Trophoblast cell (in vitro differentiated cells and primary cell): ENCODE data around the gene DDIT4L.
A peak's percentile ranks its signal among the peaks of the same experiment; 100 is the strongest.

Experiments
- DNase-seq, 2 donors: peaks; one replicate each; pipeline ENCODE4 v3.0.0-alpha.2; 2016
- H2AFZ ChIP-seq: 2 replicates; pipeline ENCODE4 v1.6.1; 2013; ENCODE audit warnings: low read length, moderate library complexity, mild to moderate bottlenecking; ENCODE audit not compliant: insufficient read depth, poor library complexity
- H2AK5ac ChIP-seq: 2 replicates; pipeline ENCODE4 v1.6.1; 2013; ENCODE audit warnings: mild to moderate bottlenecking, low read length
- H2BK120ac ChIP-seq: 2 replicates; pipeline ENCODE4 v1.6.1; 2013; ENCODE audit warnings: low read length, mild to moderate bottlenecking, moderate library complexity; ENCODE audit not compliant: insufficient read depth, poor library complexity
- H2BK12ac ChIP-seq: 2 replicates; pipeline ENCODE4 v1.6.1; 2013; ENCODE audit warnings: mild to moderate bottlenecking, low read length, moderate library complexity
- H2BK5ac ChIP-seq: 2 replicates; pipeline ENCODE4 v1.6.1; 2013; ENCODE audit warnings: low read length, low read depth, moderate library complexity, mild to moderate bottlenecking; ENCODE audit not compliant: poor library complexity
- H3K14ac ChIP-seq: 2 replicates; pipeline ENCODE4 v1.6.1; 2013; ENCODE audit warnings: mild to moderate bottlenecking, low read length
- H3K18ac ChIP-seq: 2 replicates; pipeline ENCODE4 v1.6.1; 2013; ENCODE audit warnings: mild to moderate bottlenecking, low read length
- H3K23ac ChIP-seq: 2 replicates; pipeline ENCODE4 v1.6.1; 2013; ENCODE audit warnings: low read length
- H3K27ac ChIP-seq: 2 replicates; pipeline ENCODE4 v1.5.1; 2013; ENCODE audit warnings: low read depth, mild to moderate bottlenecking, inconsistent platforms, low read length, moderate library complexity
- H3K27me3 ChIP-seq: 2 replicates; pipeline ENCODE4 v1.6.1; 2013; ENCODE audit warnings: inconsistent platforms, mild to moderate bottlenecking, low read length, moderate library complexity; ENCODE audit not compliant: insufficient read depth
- H3K36me3 ChIP-seq, 2 experiments: 1 replicate in 1 of 2; 2 replicates in 1 of 2; pipeline ENCODE4 v1.6.1; 2013; ENCODE audit warnings: low read length in 2 of 2, mild to moderate bottlenecking in 2 of 2, moderate library complexity in 1 of 2; ENCODE audit not compliant: insufficient read depth in 2 of 2, control insufficient read depth in 1 of 2
- H3K4ac ChIP-seq: 2 replicates; pipeline ENCODE4 v1.6.1; 2013; ENCODE audit warnings: low read depth, mild to moderate bottlenecking, low read length, moderate library complexity
- H3K4me1 ChIP-seq, 2 experiments: 1 replicate in 1 of 2; 2 replicates in 1 of 2; pipeline ENCODE4 v1.6.1; 2013; ENCODE audit warnings: low read length in 2 of 2, mild to moderate bottlenecking in 2 of 2, moderate library complexity in 1 of 2; ENCODE audit not compliant: insufficient read depth in 2 of 2, control insufficient read depth in 1 of 2
- H3K4me2 ChIP-seq: 2 replicates; pipeline ENCODE4 v1.6.1; 2013; ENCODE audit warnings: inconsistent platforms, mild to moderate bottlenecking, low read length, moderate library complexity
- H3K4me3 ChIP-seq: 2 replicates; pipeline ENCODE4 v1.5.1; 2013; ENCODE audit warnings: mild to moderate bottlenecking, low read depth, low read length, inconsistent platforms
- H3K79me1 ChIP-seq: one replicate; pipeline ENCODE4 v1.6.1; 2013; ENCODE audit warnings: low read length
- H3K79me2 ChIP-seq: 2 replicates; pipeline ENCODE4 v1.6.1; 2013; ENCODE audit warnings: low read length, mild to moderate bottlenecking; ENCODE audit not compliant: control insufficient read depth, insufficient read depth, poor library complexity
- H3K9ac ChIP-seq: 2 replicates; pipeline ENCODE4 v1.6.1; 2013; ENCODE audit warnings: mild to moderate bottlenecking, low read length
- H3K9me3 ChIP-seq: 2 replicates; pipeline ENCODE4 v1.6.1; 2013; ENCODE audit warnings: low read depth, mild to moderate bottlenecking, control low read depth, inconsistent platforms, low read length; ENCODE audit not compliant: insufficient read depth
- H4K12ac ChIP-seq: 2 replicates; pipeline ENCODE4 v1.6.1; 2013; ENCODE audit warnings: low read depth, mild to moderate bottlenecking, low read length, moderate library complexity
- H4K8ac ChIP-seq: 2 replicates; pipeline ENCODE4 v1.6.1; 2013; ENCODE audit warnings: low read depth, mild to moderate bottlenecking, low read length, moderate library complexity
- H4K91ac ChIP-seq: one replicate; pipeline ENCODE4 v1.6.1; 2013; ENCODE audit warnings: low read depth, mild to moderate bottlenecking, low read length, moderate library complexity
- WGBS: extraction: QIAGEN DNeasy Blood & Tissue Kit; methylation state at CpG from one replicate; pipeline ENCODE4 v1.1.7; 2013; ENCODE audit warnings: missing lambda C conversion rate; ENCODE audit not compliant: insufficient read length, insufficient coverage; ENCODE audit errors: extremely low coverage; 5-methylcytosine and 5-hydroxymethylcytosine counted together

DDIT4L gene

GRCh38 chr4:100174985-100175383 lies 15.3 kb downstream of the DDIT4L start:
- Histone ChIP-seq H3K79me1 (no peaks in the 10 kb centered on the region), H2AK5ac (no peak overlapping the region)

DNA sequence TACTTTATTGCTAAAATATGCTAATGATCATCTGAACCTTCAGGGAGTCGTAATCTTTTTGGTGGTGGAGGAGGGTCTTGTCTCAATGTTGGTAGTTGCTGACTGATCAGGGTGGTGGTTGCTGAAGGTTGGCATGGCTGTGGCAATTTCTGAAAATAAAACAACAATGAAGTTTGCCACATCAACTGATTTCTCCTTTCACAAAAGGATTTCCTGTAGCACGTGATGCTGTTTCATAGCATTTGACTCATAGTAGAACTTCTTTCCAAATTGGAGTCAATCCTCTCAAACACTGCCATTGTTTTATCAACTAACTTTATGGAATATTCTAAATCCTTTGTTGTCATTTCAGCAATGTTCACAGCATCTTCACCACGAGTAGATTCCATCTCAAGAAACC lies 19.3 kb downstream of the DDIT4L start:
- Histone ChIP-seq H4K12ac (no peak overlapping the region), H3K4me2 (no peak overlapping the region), H3K79me2 (no peaks in the 10 kb centered on the region), H3K9ac (no peak overlapping the region), H3K27ac (no peak overlapping the region), H2BK5ac (no peak overlapping the region), H3K23ac (no peak overlapping the region), H3K4me1 (no peaks in the 10 kb centered on the region), H3K79me1 (no peaks in the 10 kb centered on the region), H3K4me3 (no peak overlapping the region), H3K9me3 (no peaks in the 10 kb centered on the region), H2AFZ (no peak overlapping the region), H3K4ac (no peak overlapping the region), H4K8ac (no peak overlapping the region), H2BK120ac (no peak overlapping the region), H3K18ac (no peak overlapping the region), H3K14ac (no peak overlapping the region), H3K27me3 (no peaks in the 10 kb centered on the region), H2BK12ac (no peak overlapping the region), H2AK5ac (no peak overlapping the region), H4K91ac (no peak overlapping the region), H3K36me3 (no peaks in the 10 kb centered on the region)
- WGBS, result no CpG with 5 or more reads among the region's 3 CpGs
- no peak for DNase-seq

More at GRCh38 chr4:100174985-100175383, 15.3 kb downstream of the DDIT4L start:
- no peak overlapping the region for H3K9ac ChIP-seq
- H3K4me3 ChIP-seq, result no peak overlapping the region
- no peak overlapping the region for H3K14ac ChIP-seq
- no peak for DNase-seq
- H3K27ac ChIP-seq, result no peak overlapping the region
- H3K4ac ChIP-seq, result no peak overlapping the region
- no peak overlapping the region for H4K8ac ChIP-seq
- H3K4me2 ChIP-seq, result no peak overlapping the region
- no peak overlapping the region for H4K91ac ChIP-seq
- no peak overlapping the region for H2BK12ac ChIP-seq
- no peaks in the 10 kb centered on the region for H3K27me3 ChIP-seq
- WGBS, result no CpG with 5 or more reads among the region's 3 CpGs
- H2BK5ac ChIP-seq, result no peak overlapping the region
- no peak overlapping the region for H2BK120ac ChIP-seq
- no peak overlapping the region for H3K18ac ChIP-seq
- no peak overlapping the region for H4K12ac ChIP-seq
- no peaks in the 10 kb centered on the region for H3K36me3 ChIP-seq
- H3K23ac ChIP-seq, result no peak overlapping the region
- no peak overlapping the region for H2AFZ ChIP-seq
- H3K4me1 ChIP-seq, result no peaks in the 10 kb centered on the region
- no peaks in the 10 kb centered on the region for H3K79me2 ChIP-seq
- H3K9me3 ChIP-seq, result no peaks in the 10 kb centered on the region

GRCh38 chr4:100169491-100170485 lies 20.5 kb downstream of the DDIT4L start:
- Histone ChIP-seq H2BK5ac (no peak overlapping the region), H3K4me1 (no peaks in the 10 kb centered on the region), H3K9ac (no peak overlapping the region), H3K23ac (no peak overlapping the region), H3K79me1 (no peaks in the 10 kb centered on the region), H3K79me2 (no peaks in the 10 kb centered on the region), H2AFZ (no peak overlapping the region), H4K8ac (no peak overlapping the region), H3K14ac (no peak overlapping the region), H2AK5ac (no peak overlapping the region), H3K4me2 (no peak overlapping the region), H4K91ac (no peak overlapping the region), H3K27me3 (no peaks in the 10 kb centered on the region), H3K27ac (no peak overlapping the region), H3K4me3 (no peak overlapping the region), H2BK12ac (no peak overlapping the region), H3K4ac (no peak overlapping the region), H3K36me3 (no peaks in the 10 kb centered on the region), H3K18ac (no peak overlapping the region), H3K9me3 (no peaks in the 10 kb centered on the region), H2BK120ac (no peak overlapping the region), H4K12ac (no peak overlapping the region)
- DNase-seq, result no peak
- no CpG with 5 or more reads among the region's 4 CpGs for WGBS

DNA sequence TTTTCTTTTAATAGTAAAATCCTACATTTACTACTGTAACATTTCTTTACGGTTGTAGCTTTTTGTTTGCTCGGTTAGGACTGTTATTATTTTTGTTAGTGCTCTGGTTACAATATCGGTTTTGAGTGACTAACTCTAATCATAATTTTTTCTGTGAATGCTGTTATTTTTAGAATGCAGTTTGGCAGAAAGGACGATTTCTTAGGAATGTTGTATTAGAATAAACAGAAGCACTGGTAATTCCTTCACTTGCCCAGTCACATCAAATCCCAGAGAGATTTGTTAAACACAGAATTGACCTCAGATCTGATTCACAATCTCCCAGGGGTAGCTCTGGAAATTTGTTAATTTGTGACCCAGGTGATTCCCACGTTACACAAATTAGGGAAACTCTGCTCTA lies 21.7 kb downstream of the DDIT4L start:
- no peak overlapping the region for H4K12ac ChIP-seq
- H2BK120ac ChIP-seq, result no peak overlapping the region
- no peaks in the 10 kb centered on the region for H3K79me1 ChIP-seq
- H3K36me3 ChIP-seq, result no peaks in the 10 kb centered on the region
- no peak overlapping the region for H3K23ac ChIP-seq
- H3K27me3 ChIP-seq, result no peaks in the 10 kb centered on the region
- no CpG with 5 or more reads among the region's 5 CpGs for whole genome bisulfite sequencing
- H3K14ac ChIP-seq, result no peak overlapping the region
- no peaks in the 10 kb centered on the region for H3K79me2 ChIP-seq
- no peak overlapping the region for H3K18ac ChIP-seq
- no peak overlapping the region for H3K9ac ChIP-seq
- H2AFZ ChIP-seq, result no peak overlapping the region
- no peak overlapping the region for H3K27ac ChIP-seq
- no peak overlapping the region for H4K8ac ChIP-seq
- no peak overlapping the region for H2BK5ac ChIP-seq
- H4K91ac ChIP-seq, result no peak overlapping the region
- no peaks in the 10 kb centered on the region for H3K9me3 ChIP-seq
- H3K4ac ChIP-seq, result no peak overlapping the region
- no peak overlapping the region for H3K4me2 ChIP-seq
- no peak overlapping the region for H3K4me3 ChIP-seq
- DNase-seq, result peak in 1 of 2 donors; percentile 71
- no peak overlapping the region for H2BK12ac ChIP-seq
- no peaks in the 10 kb centered on the region for H3K4me1 ChIP-seq
- no peak overlapping the region for H2AK5ac ChIP-seq
